ENCODE measurements around the gene ACTA2.

The ACTA2 gene

GRCh38 chr10:88949051-88949450 lies 3.5 kb downstream of the ACTA2 start:
- peaks cover 10% of the 10 kb centered on the region; the same call in 1 of the 2 replicates for H3K4me1 ChIP-seq (ENCODE audit: insufficient read depth, low read length)
- no peaks in the 10 kb centered on the region for H3K9me3 ChIP-seq (ENCODE audit: insufficient read depth, low read depth, low read length)
- H3K27me3 ChIP-seq (ENCODE audit: insufficient read depth, low read length) = no peaks in the 10 kb centered on the region
- H3K36me3 ChIP-seq (ENCODE audit: insufficient read depth, low read length) = no peaks in the 10 kb centered on the region
- 96% methylated on average over 2 of the region's 2 CpGs for WGBS
- H3K9ac ChIP-seq (ENCODE audit: low read depth, low read length) = no peak overlapping the region
- no peak overlapping the region for H3K27ac ChIP-seq (ENCODE audit: low read depth, low read length)
- no peak overlapping the region for H3K4me3 ChIP-seq (ENCODE audit: low read length)

GRCh38 chr10:88946965-88947590 lies 5.5 kb downstream of the ACTA2 start:
- WGBS = 91% methylated on average over 4 of the region's 6 CpGs
- Histone ChIP-seq H3K4me3 (ENCODE audit: low read length) (no peak overlapping the region), H3K36me3 (ENCODE audit: insufficient read depth, low read length) (no peaks in the 10 kb centered on the region), H3K9me3 (ENCODE audit: insufficient read depth, low read depth, low read length) (no peaks in the 10 kb centered on the region), H3K9ac (ENCODE audit: low read depth, low read length) (no peak overlapping the region), H3K4me1 (ENCODE audit: insufficient read depth, low read length) (peaks cover 10% of the 10 kb centered on the region; the same call in 1 of the 2 replicates), H3K27me3 (ENCODE audit: insufficient read depth, low read length) (no peaks in the 10 kb centered on the region), H3K27ac (ENCODE audit: low read depth, low read length) (no peak overlapping the region)

GRCh38 chr10:88946200-88946599 lies 6.4 kb downstream of the ACTA2 start:
- 100% methylated on average over 1 of the region's 1 CpG for WGBS
- Histone ChIP-seq H3K27ac (ENCODE audit: low read depth, low read length) (no peak overlapping the region), H3K4me3 (ENCODE audit: low read length) (no peak overlapping the region), H3K36me3 (ENCODE audit: insufficient read depth, low read length) (no peaks in the 10 kb centered on the region), H3K4me1 (ENCODE audit: insufficient read depth, low read length) (peaks cover 2% of the 10 kb centered on the region; the same call in 1 of the 2 replicates), H3K27me3 (ENCODE audit: insufficient read depth, low read length) (no peaks in the 10 kb centered on the region), H3K9ac (ENCODE audit: low read depth, low read length) (no peak overlapping the region), H3K9me3 (ENCODE audit: insufficient read depth, low read depth, low read length) (no peaks in the 10 kb centered on the region)

- no peaks in the 10 kb centered on the region for H3K27me3 ChIP-seq (ENCODE audit: insufficient read depth, low read length)
- 89% methylated on average over 1 of the region's 3 CpGs for WGBS
- H3K27ac ChIP-seq (ENCODE audit: low read depth, low read length) = no peak overlapping the region
- no peaks in the 10 kb centered on the region for H3K4me1 ChIP-seq (ENCODE audit: insufficient read depth, low read length)
- H3K4me3 ChIP-seq (ENCODE audit: low read length) = no peak overlapping the region
- no peaks in the 10 kb centered on the region for H3K9me3 ChIP-seq (ENCODE audit: insufficient read depth, low read depth, low read length)
- no peak overlapping the region for H3K9ac ChIP-seq (ENCODE audit: low read depth, low read length)
- no peaks in the 10 kb centered on the region for H3K36me3 ChIP-seq (ENCODE audit: insufficient read depth, low read length)
These were observed 7.8 kb downstream of the ACTA2 start for GRCh38 chr10:88944813-88945212.

- no peak overlapping the region for H3K9ac ChIP-seq (ENCODE audit: low read depth, low read length)
- no peaks in the 10 kb centered on the region for H3K4me1 ChIP-seq (ENCODE audit: insufficient read depth, low read length)
- no peak overlapping the region for H3K4me3 ChIP-seq (ENCODE audit: low read length)
- H3K36me3 ChIP-seq (ENCODE audit: insufficient read depth, low read length) = no peaks in the 10 kb centered on the region
- H3K27ac ChIP-seq (ENCODE audit: low read depth, low read length) = no peak overlapping the region
- H3K27me3 ChIP-seq (ENCODE audit: insufficient read depth, low read length) = no peaks in the 10 kb centered on the region
- WGBS = 87% methylated on average over 3 of the region's 3 CpGs
- H3K9me3 ChIP-seq (ENCODE audit: insufficient read depth, low read depth, low read length) = no peaks in the 10 kb centered on the region
These were observed 8.8 kb downstream of the ACTA2 start for GRCh38 chr10:88943778-88944177.

- Histone ChIP-seq H3K4me1 (ENCODE audit: insufficient read depth, low read length) (no peaks in the 10 kb centered on the region), H3K4me3 (ENCODE audit: low read length) (no peak overlapping the region), H3K9me3 (ENCODE audit: insufficient read depth, low read depth, low read length) (no peaks in the 10 kb centered on the region), H3K9ac (ENCODE audit: low read depth, low read length) (no peak overlapping the region), H3K27ac (ENCODE audit: low read depth, low read length) (no peak overlapping the region), H3K36me3 (ENCODE audit: insufficient read depth, low read length) (no peaks in the 10 kb centered on the region), H3K27me3 (ENCODE audit: insufficient read depth, low read length) (no peaks in the 10 kb centered on the region)
- 87% methylated on average over 6 of the region's 6 CpGs for WGBS
These were observed 11.5 kb downstream of the ACTA2 start for GRCh38 chr10:88941026-88941425.

- H3K4me1 ChIP-seq (ENCODE audit: insufficient read depth, low read length) = no peaks in the 10 kb centered on the region
- 100% methylated on average over 2 of the region's 2 CpGs for WGBS
- no peak overlapping the region for H3K9ac ChIP-seq (ENCODE audit: low read depth, low read length)
- H3K27me3 ChIP-seq (ENCODE audit: insufficient read depth, low read length) = no peaks in the 10 kb centered on the region
- no peak overlapping the region for H3K27ac ChIP-seq (ENCODE audit: low read depth, low read length)
- no peaks in the 10 kb centered on the region for H3K36me3 ChIP-seq (ENCODE audit: insufficient read depth, low read length)
- H3K4me3 ChIP-seq (ENCODE audit: low read length) = no peak overlapping the region
- no peaks in the 10 kb centered on the region for H3K9me3 ChIP-seq (ENCODE audit: insufficient read depth, low read depth, low read length)
These were observed 13.6 kb downstream of the ACTA2 start for GRCh38 chr10:88938938-88939337.

GRCh38 chr10:88938039-88938438 lies 14.5 kb downstream of the ACTA2 start:
- H3K4me3 ChIP-seq (ENCODE audit: low read length) = no peak overlapping the region
- 100% methylated on average over 3 of the region's 3 CpGs for WGBS
- no peaks in the 10 kb centered on the region for H3K4me1 ChIP-seq (ENCODE audit: insufficient read depth, low read length)
- no peak overlapping the region for H3K9ac ChIP-seq (ENCODE audit: low read depth, low read length)
- H3K27ac ChIP-seq (ENCODE audit: low read depth, low read length) = no peak overlapping the region
- H3K27me3 ChIP-seq (ENCODE audit: insufficient read depth, low read length) = no peaks in the 10 kb centered on the region
- no peaks in the 10 kb centered on the region for H3K36me3 ChIP-seq (ENCODE audit: insufficient read depth, low read length)
- H3K9me3 ChIP-seq (ENCODE audit: insufficient read depth, low read depth, low read length) = no peaks in the 10 kb centered on the region

- H3K9ac ChIP-seq (ENCODE audit: low read depth, low read length) = no peak overlapping the region
- H3K27me3 ChIP-seq (ENCODE audit: insufficient read depth, low read length) = no peaks in the 10 kb centered on the region
- H3K4me1 ChIP-seq (ENCODE audit: insufficient read depth, low read length) = peaks cover 4% of the 10 kb centered on the region; the same call in 1 of the 2 replicates
- no peak overlapping the region for H3K4me3 ChIP-seq (ENCODE audit: low read length)
- 95% methylated on average over 3 of the region's 3 CpGs for WGBS
- H3K9me3 ChIP-seq (ENCODE audit: insufficient read depth, low read depth, low read length) = no peaks in the 10 kb centered on the region
- H3K27ac ChIP-seq (ENCODE audit: low read depth, low read length) = no peak overlapping the region
- H3K36me3 ChIP-seq (ENCODE audit: insufficient read depth, low read length) = no peaks in the 10 kb centered on the region
These were observed 15.9 kb downstream of the ACTA2 start for GRCh38 chr10:88936656-88937055.

- 60% methylated on average over 17 of the region's 17 CpGs for WGBS
- no peaks in the 10 kb centered on the region for H3K36me3 ChIP-seq (ENCODE audit: insufficient read depth, low read length)
- no peak overlapping the region for H3K27ac ChIP-seq (ENCODE audit: low read depth, low read length)
- H3K9ac ChIP-seq (ENCODE audit: low read depth, low read length) = no peak overlapping the region
- no peak overlapping the region for H3K4me3 ChIP-seq (ENCODE audit: low read length)
- H3K9me3 ChIP-seq (ENCODE audit: insufficient read depth, low read depth, low read length) = no peaks in the 10 kb centered on the region
- peaks cover 4% of the 10 kb centered on the region; the same call in 1 of the 2 replicates for H3K4me1 ChIP-seq (ENCODE audit: insufficient read depth, low read length)
- H3K27me3 ChIP-seq (ENCODE audit: insufficient read depth, low read length) = no peaks in the 10 kb centered on the region
These were observed 17.5 kb downstream of the ACTA2 start for GRCh38 chr10:88934900-88935672.

GRCh38 chr10:88933564-88933963 lies 19.0 kb downstream of the ACTA2 start:
- Histone ChIP-seq H3K4me1 (ENCODE audit: insufficient read depth, low read length) (peaks cover 4% of the 10 kb centered on the region; the same call in 1 of the 2 replicates), H3K4me3 (ENCODE audit: low read length) (no peak overlapping the region), H3K27me3 (ENCODE audit: insufficient read depth, low read length) (no peaks in the 10 kb centered on the region), H3K36me3 (ENCODE audit: insufficient read depth, low read length) (no peaks in the 10 kb centered on the region), H3K9me3 (ENCODE audit: insufficient read depth, low read depth, low read length) (no peaks in the 10 kb centered on the region), H3K9ac (ENCODE audit: low read depth, low read length) (no peak overlapping the region), H3K27ac (ENCODE audit: low read depth, low read length) (no peak overlapping the region)
- WGBS = 91% methylated on average over 2 of the region's 2 CpGs
